ENCODE results near the gene NKAPD1.
"Not testable (repeated sequence)": the region's sequence is repeated elsewhere in the genome, so short reads cannot be mapped to it uniquely, and the experiment has no call there.

The NKAPD1 gene

GRCh38 chr11:112085822-112086421, 11.8 kb downstream of the NKAPD1 start:
- H2AFZ ChIP-seq (ENCODE audit: low read depth, low read length), result peak overlapping the region; percentile 90
- H3K36me3 ChIP-seq (ENCODE audit: insufficient read depth, low read length), result peaks cover 83% of the 10 kb centered on the region
- no peaks in the 10 kb centered on the region for H4K20me1 ChIP-seq (ENCODE audit: insufficient read depth, low read length)
- peaks cover 56% of the 10 kb centered on the region for H3K79me2 ChIP-seq (ENCODE audit: insufficient read depth, low read length)
- no peak for TF ChIP-seq EZH2 (IDR thresholded peaks at IDR 0.05; ENCODE audit: borderline replicate concordance, low read depth, low read length, severe bottlenecking)
- TF ChIP-seq, protein P1, sequence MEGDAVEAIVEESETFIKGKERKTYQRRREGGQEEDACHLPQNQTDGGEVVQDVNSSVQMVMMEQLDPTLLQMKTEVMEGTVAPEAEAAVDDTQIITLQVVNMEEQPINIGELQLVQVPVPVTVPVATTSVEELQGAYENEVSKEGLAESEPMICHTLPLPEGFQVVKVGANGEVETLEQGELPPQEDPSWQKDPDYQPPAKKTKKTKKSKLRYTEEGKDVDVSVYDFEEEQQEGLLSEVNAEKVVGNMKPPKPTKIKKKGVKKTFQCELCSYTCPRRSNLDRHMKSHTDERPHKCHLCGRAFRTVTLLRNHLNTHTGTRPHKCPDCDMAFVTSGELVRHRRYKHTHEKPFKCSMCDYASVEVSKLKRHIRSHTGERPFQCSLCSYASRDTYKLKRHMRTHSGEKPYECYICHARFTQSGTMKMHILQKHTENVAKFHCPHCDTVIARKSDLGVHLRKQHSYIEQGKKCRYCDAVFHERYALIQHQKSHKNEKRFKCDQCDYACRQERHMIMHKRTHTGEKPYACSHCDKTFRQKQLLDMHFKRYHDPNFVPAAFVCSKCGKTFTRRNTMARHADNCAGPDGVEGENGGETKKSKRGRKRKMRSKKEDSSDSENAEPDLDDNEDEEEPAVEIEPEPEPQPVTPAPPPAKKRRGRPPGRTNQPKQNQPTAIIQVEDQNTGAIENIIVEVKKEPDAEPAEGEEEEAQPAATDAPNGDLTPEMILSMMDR (IDR thresholded peaks at IDR 0.05; ENCODE audit: borderline replicate concordance, extremely low read depth, low read length, poor library complexity, severe bottlenecking), result no peak
- no peaks in the 10 kb centered on the region for H3K9me3 ChIP-seq (ENCODE audit: insufficient read depth, low read length, severe bottlenecking)
- DNase-seq (peak; percentile 40), ATAC-seq (ENCODE audit: insufficient read depth, low read depth) (peak; percentile 46)
- peak overlapping the region; percentile 89 for H3K4me2 ChIP-seq (ENCODE audit: insufficient read depth, low read length)
- peaks cover 44% of the 10 kb centered on the region for H3K4me1 ChIP-seq (ENCODE audit: insufficient read depth, low read length)
- H3K4me3 ChIP-seq (ENCODE audit: low read depth in 1 of 2, low read length in 2 of 2), result peak overlapping the region; percentile 72 to 93
- no peaks in the 10 kb centered on the region for H3K27me3 ChIP-seq (ENCODE audit: insufficient read depth, low read length, poor library complexity)
- H3K27ac ChIP-seq (ENCODE audit: low read length), result peak overlapping the region; percentile 93
- H3K9ac ChIP-seq (ENCODE audit: low read depth, low read length), result peak overlapping the region; percentile 82

- TF ChIP-seq, protein P1 (IDR thresholded peaks at IDR 0.05; ENCODE audit: borderline replicate concordance, extremely low read depth, low read length, poor library complexity, severe bottlenecking), result peak; percentile 53
- no peak for TF ChIP-seq EZH2 (IDR thresholded peaks at IDR 0.05; ENCODE audit: borderline replicate concordance, low read depth, low read length, severe bottlenecking)
- H3K9me3 ChIP-seq (ENCODE audit: insufficient read depth, low read length, severe bottlenecking), result no peaks in the 10 kb centered on the region
- H3K27me3 ChIP-seq (ENCODE audit: insufficient read depth, low read length, poor library complexity), result no peaks in the 10 kb centered on the region
- peak within 1 kb of the TSS; percentile 89 for H3K4me2 ChIP-seq (ENCODE audit: insufficient read depth, low read length)
- ATAC-seq (ENCODE audit: insufficient read depth, low read depth) (peak; percentile 96), DNase-seq (peak; percentile 97)
- peak within 1 kb of the TSS; percentile 93 for H3K27ac ChIP-seq (ENCODE audit: low read length)
- peak within 1 kb of the TSS; percentile 90 for H2AFZ ChIP-seq (ENCODE audit: low read depth, low read length)
- peaks cover 44% of the 10 kb centered on the region for H3K4me1 ChIP-seq (ENCODE audit: insufficient read depth, low read length)
- peaks cover 87% of the 10 kb centered on the region for H3K36me3 ChIP-seq (ENCODE audit: insufficient read depth, low read length)
- peaks cover 56% of the 10 kb centered on the region for H3K79me2 ChIP-seq (ENCODE audit: insufficient read depth, low read length)
- H4K20me1 ChIP-seq (ENCODE audit: insufficient read depth, low read length), result no peaks in the 10 kb centered on the region
- H3K4me3 ChIP-seq (ENCODE audit: low read depth in 1 of 2, low read length in 2 of 2), result peak within 1 kb of the TSS; percentile 72 to 93
- H3K9ac ChIP-seq (ENCODE audit: low read depth, low read length), result peak within 1 kb of the TSS; percentile 82
Measured at GRCh38 chr11:112086422-112087191, 12.5 kb downstream of the NKAPD1 start, which contains the start of the genes SDHD and TIMM8B. Gene SDHD (plus strand): TSS chr11:112086873. CDS start chr11:112086908, 35 bp downstream. Gene TIMM8B (minus strand): TSS chr11:112086756. CDS start chr11:112086723, 33 bp downstream.

DNA sequence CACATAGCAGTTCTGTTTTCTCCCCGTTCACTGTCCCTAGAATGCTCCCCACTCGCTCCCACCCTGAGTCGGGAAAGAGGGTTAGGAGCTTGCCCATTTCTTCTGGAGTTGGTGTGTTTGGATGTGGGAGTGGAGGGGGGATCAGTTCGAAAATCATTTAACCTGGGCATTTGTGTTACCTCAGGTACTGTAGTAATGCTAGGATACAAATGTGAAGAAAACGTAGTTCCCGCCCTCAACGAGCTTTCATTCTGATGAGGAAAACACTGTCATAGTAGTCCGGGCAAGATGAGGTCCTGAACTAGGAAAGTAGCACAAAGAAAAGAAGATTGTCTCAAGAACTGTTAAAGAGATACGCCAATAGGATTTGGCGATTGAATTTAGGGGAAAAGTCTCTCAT, 13.1 kb downstream of the NKAPD1 start:
- H2AFZ ChIP-seq (ENCODE audit: low read depth, low read length), result peak overlapping the region; percentile 90
- no peaks in the 10 kb centered on the region for H3K27me3 ChIP-seq (ENCODE audit: insufficient read depth, low read length, poor library complexity)
- peak overlapping the region; percentile 82 for H3K9ac ChIP-seq (ENCODE audit: low read depth, low read length)
- no peak for DNase-seq
- TF ChIP-seq, protein P1 (IDR thresholded peaks at IDR 0.05; ENCODE audit: borderline replicate concordance, extremely low read depth, low read length, poor library complexity, severe bottlenecking), result no peak
- no peak for TF ChIP-seq EZH2 (IDR thresholded peaks at IDR 0.05; ENCODE audit: borderline replicate concordance, low read depth, low read length, severe bottlenecking)
- ATAC-seq (ENCODE audit: insufficient read depth, low read depth), result no peak
- peak overlapping the region; percentile 72 to 93 for H3K4me3 ChIP-seq (ENCODE audit: low read depth in 1 of 2, low read length in 2 of 2)
- H3K9me3 ChIP-seq (ENCODE audit: insufficient read depth, low read length, severe bottlenecking), result no peaks in the 10 kb centered on the region
- H3K79me2 ChIP-seq (ENCODE audit: insufficient read depth, low read length), result peaks cover 56% of the 10 kb centered on the region
- H3K27ac ChIP-seq (ENCODE audit: low read length), result peak overlapping the region; percentile 93
- H4K20me1 ChIP-seq (ENCODE audit: insufficient read depth, low read length), result no peaks in the 10 kb centered on the region
- H3K36me3 ChIP-seq (ENCODE audit: insufficient read depth, low read length), result peaks cover 89% of the 10 kb centered on the region
- peaks cover 44% of the 10 kb centered on the region for H3K4me1 ChIP-seq (ENCODE audit: insufficient read depth, low read length)
- H3K4me2 ChIP-seq (ENCODE audit: insufficient read depth, low read length), result peak overlapping the region; percentile 89

DNA sequence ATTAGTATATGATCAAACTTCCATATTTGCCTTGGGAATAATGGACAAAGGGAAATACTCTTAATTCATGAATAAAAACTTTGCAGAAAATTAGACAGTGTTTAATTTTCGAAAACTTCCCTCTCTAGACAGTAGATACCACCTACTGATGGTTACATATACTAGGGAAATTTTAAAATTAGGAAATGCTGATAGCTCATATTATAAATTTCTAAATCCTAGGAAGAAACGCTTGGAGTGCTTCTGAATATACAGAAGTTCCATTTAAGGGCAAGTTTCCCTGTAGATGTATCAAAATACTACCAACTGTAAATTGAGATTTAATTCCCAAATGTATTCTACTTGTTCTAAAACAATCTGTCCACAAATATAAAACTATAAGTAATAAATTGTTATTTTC, 21.2 kb downstream of the NKAPD1 start:
- H3K4me2 ChIP-seq (ENCODE audit: insufficient read depth, low read length); H4K20me1 ChIP-seq (ENCODE audit: insufficient read depth, low read length); H3K4me3 ChIP-seq (ENCODE audit: low read depth in 1 of 2, low read length in 2 of 2); ATAC-seq (ENCODE audit: insufficient read depth, low read depth); DNase-seq; H3K9ac ChIP-seq (ENCODE audit: low read depth, low read length); H3K4me1 ChIP-seq (ENCODE audit: insufficient read depth, low read length); H3K79me2 ChIP-seq (ENCODE audit: insufficient read depth, low read length); H2AFZ ChIP-seq (ENCODE audit: low read depth, low read length); H3K27me3 ChIP-seq (ENCODE audit: insufficient read depth, low read length, poor library complexity); H3K27ac ChIP-seq (ENCODE audit: low read length); H3K9me3 ChIP-seq (ENCODE audit: insufficient read depth, low read length, severe bottlenecking): not testable (repeated sequence)
- peaks cover 50% of the 10 kb centered on the region for H3K36me3 ChIP-seq (ENCODE audit: insufficient read depth, low read length)

Data from DND-41 (cell line).